Glutamatergic neuron (in vitro differentiated cells): ENCODE data around the gene GLUL. TPM values are rescaled to one million over a fixed set of nuclear protein-coding genes. Genes with fewer than 3 reads are reported as not detected.
"Not testable (repeated sequence)": the region's sequence is repeated elsewhere in the genome, so short reads cannot be mapped to it uniquely, and the experiment has no call there.

Experiments
- DNase-seq: peaks from one replicate; pipeline ENCODE4 v3.0.0; 2022
- H3K27ac Mint-ChIP-seq: one replicate; pipeline ENCODE4 v1.8.0; 2020; ENCODE audit warnings: mild to moderate bottlenecking, mixed read lengths, inconsistent platforms; ENCODE audit not compliant: unreplicated experiment
- H3K27me3 Mint-ChIP-seq: one replicate; pipeline ENCODE4 v1.8.0; 2020; ENCODE audit warnings: mild to moderate bottlenecking, moderate library complexity, mixed read lengths, inconsistent platforms; ENCODE audit not compliant: unreplicated experiment
- H3K36me3 Mint-ChIP-seq: one replicate; pipeline ENCODE4 v1.8.0; 2020; ENCODE audit warnings: mild to moderate bottlenecking, mixed read lengths, inconsistent platforms; ENCODE audit not compliant: unreplicated experiment
- H3K4me1 Mint-ChIP-seq: one replicate; pipeline ENCODE4 v1.8.0; 2020; ENCODE audit warnings: mild to moderate bottlenecking, low read depth, mixed read lengths, inconsistent platforms; ENCODE audit not compliant: unreplicated experiment
- H3K4me3 Mint-ChIP-seq: one replicate; pipeline ENCODE4 v1.8.0; 2020; ENCODE audit warnings: mild to moderate bottlenecking, mixed read lengths, inconsistent platforms; ENCODE audit not compliant: unreplicated experiment
- H3K9me3 Mint-ChIP-seq: one replicate; pipeline ENCODE4 v1.8.0; 2020; ENCODE audit warnings: mild to moderate bottlenecking, moderate library complexity, mixed read lengths, inconsistent platforms; ENCODE audit not compliant: unreplicated experiment
- CTCF ChIP-seq: fragments of 200-600 bp; sonication (generic); IDR thresholded peaks from one replicate; pipeline ENCODE4 v1.5.0; 2021; ENCODE audit not compliant: partially characterized antibody, unreplicated experiment
- total RNA-seq: library from RNA; stranded (reverse); fragmentation: NEBNext Ultra II Directional; extraction: Animal tissue kit (Norgen Biotek cat#: 25700); gene quantifications from one replicate; pipeline ENCODE4 v1.2.1, GENCODE V29; 2021; ENCODE audit not compliant: unreplicated experiment

Gene GLUL
- total RNA-seq, 1 donor from 2014 or later, result 312 TPM

- H3K4me3 Mint-ChIP-seq, result no peak overlapping the region
- H3K27ac Mint-ChIP-seq, result no peak overlapping the region
- no peaks in the 10 kb centered on the region for H3K9me3 Mint-ChIP-seq
- no peak for TF ChIP-seq CTCF
- DNase-seq, result no peak
- H3K36me3 Mint-ChIP-seq, result no peaks in the 10 kb centered on the region
- no peaks in the 10 kb centered on the region for H3K27me3 Mint-ChIP-seq
- H3K4me1 Mint-ChIP-seq, result peaks cover 2% of the 10 kb centered on the region
These were observed 9.4 kb downstream of the GLUL start for GRCh38 chr1:182381962-182382819.

- H3K4me3 Mint-ChIP-seq, result no peak overlapping the region
- H3K27me3 Mint-ChIP-seq, result no peaks in the 10 kb centered on the region
- no peak for DNase-seq
- H3K27ac Mint-ChIP-seq, result no peak overlapping the region
- no peaks in the 10 kb centered on the region for H3K9me3 Mint-ChIP-seq
- H3K36me3 Mint-ChIP-seq, result no peaks in the 10 kb centered on the region
- TF ChIP-seq CTCF, result no peak
- H3K4me1 Mint-ChIP-seq, result no peaks in the 10 kb centered on the region
These were observed 11.4 kb downstream of the GLUL start for GRCh38 chr1:182380199-182380598.

- H3K9me3 Mint-ChIP-seq, H3K4me1 Mint-ChIP-seq: not testable (repeated sequence)
These were observed 11.8 kb downstream of the GLUL start for GRCh38 chr1:182379781-182380180.

GRCh38 chr1:182376936-182377574 lies 14.5 kb downstream of the GLUL start:
- Mint-ChIP-seq H3K9me3 (no peaks in the 10 kb centered on the region), H3K27me3 (no peaks in the 10 kb centered on the region), H3K4me1 (no peaks in the 10 kb centered on the region), H3K27ac (no peak overlapping the region), H3K4me3 (no peak overlapping the region), H3K36me3 (no peaks in the 10 kb centered on the region)
- no peak for DNase-seq
- TF ChIP-seq CTCF, result no peak

More at GRCh38 chr1:182379781-182380180, 11.8 kb downstream of the GLUL start:
- H3K27ac Mint-ChIP-seq, H3K36me3 Mint-ChIP-seq, DNase-seq, H3K27me3 Mint-ChIP-seq, H3K4me3 Mint-ChIP-seq: not testable (repeated sequence)

- no peaks in the 10 kb centered on the region for H3K27me3 Mint-ChIP-seq
- no peaks in the 10 kb centered on the region for H3K9me3 Mint-ChIP-seq
- no peaks in the 10 kb centered on the region for H3K36me3 Mint-ChIP-seq
- H3K4me1 Mint-ChIP-seq, result no peaks in the 10 kb centered on the region
- no peak for TF ChIP-seq CTCF
- H3K4me3 Mint-ChIP-seq, result no peak overlapping the region
- no peak for DNase-seq
- H3K27ac Mint-ChIP-seq, result no peak overlapping the region
These were observed 17.3 kb downstream of the GLUL start for GRCh38 chr1:182374101-182374834.
